Common myeloid progenitor, CD34-positive (primary cell): ENCODE measurements around the gene NOTUM.

ENCODE experiments used
- CTCF ChIA-PET: fragments of 350-600 bp; sonication (Branson Sonifier 250); formaldehyde crosslinking; loops from one replicate; lab custom pipeline; 2021; ENCODE audit warnings: antibody characterized with exemption; lab: Charles Lee
- POLR2A ChIA-PET: fragments of 350-600 bp; sonication (Branson Sonifier 250); formaldehyde crosslinking; loops from one replicate; lab custom pipeline; 2021; ENCODE audit warnings: antibody characterized with exemption; lab: Charles Lee
- DNase-seq, 3 donors: peaks; one replicate each; pipeline versions ENCODE4 v3.0.0 to v3.0.0-alpha.2; 2013
- H3K27ac ChIP-seq, 2 experiments: 1 replicate in 1 of 2; 2 replicates in 1 of 2; pipeline ENCODE4 v1.7.0; 2013; ENCODE audit warnings: inconsistent platforms in 2 of 2, low read length in 2 of 2, mild to moderate bottlenecking in 2 of 2, low read depth in 1 of 2, moderate library complexity in 1 of 2; ENCODE audit not compliant: severe bottlenecking in 2 of 2, insufficient read depth in 1 of 2, poor library complexity in 1 of 2
- H3K27me3 ChIP-seq, 5 experiments: replicated peaks in 2 of 5; 1 replicate in 3 of 5; 2 replicates in 2 of 5; pipeline versions ENCODE4 v1.6.1 to v1.7.0; 2013; ENCODE audit warnings: low read length in 4 of 5, mild to moderate bottlenecking in 2 of 5, moderate library complexity in 2 of 5, inconsistent platforms in 1 of 5; ENCODE audit not compliant: insufficient read depth in 5 of 5, control insufficient read depth in 4 of 5
- H3K36me3 ChIP-seq, 4 experiments: 1 replicate in 2 of 4; 2 replicates in 2 of 4; pipeline versions ENCODE4 v1.6.1 to v1.7.0; 2013; ENCODE audit warnings: low read length in 3 of 4, control low read depth in 1 of 4, mild to moderate bottlenecking in 1 of 4; ENCODE audit not compliant: control insufficient read depth in 4 of 4, insufficient read depth in 4 of 4
- H3K4me1 ChIP-seq, 4 experiments: 1 replicate in 3 of 4; 2 replicates in 1 of 4; pipeline versions ENCODE4 v1.6.1 to v1.7.1; 2013; ENCODE audit warnings: low read length in 3 of 4, mild to moderate bottlenecking in 3 of 4, control low read depth in 1 of 4, inconsistent platforms in 1 of 4, moderate library complexity in 1 of 4; ENCODE audit not compliant: control insufficient read depth in 4 of 4, insufficient read depth in 4 of 4; ENCODE audit errors: control extremely low read depth in 1 of 4
- H3K4me3 ChIP-seq, 7 experiments: 1 replicate in 4 of 7; 2 replicates in 3 of 7; pipeline versions ENCODE4 v1.5.1 to v1.7.0; 2013; ENCODE audit warnings: mild to moderate bottlenecking in 7 of 7, low read length in 6 of 7, moderate library complexity in 6 of 7, inconsistent platforms in 2 of 7, low read depth in 2 of 7, control low read depth in 1 of 7; ENCODE audit not compliant: insufficient read depth in 4 of 7, control insufficient read depth in 1 of 7; ENCODE audit errors: extremely low read depth in 1 of 7
- H3K9me3 ChIP-seq, 5 experiments: 1 replicate in 4 of 5; 2 replicates in 1 of 5; pipeline versions ENCODE4 v1.6.1 to v1.7.1; 2013; ENCODE audit warnings: low read length in 4 of 5, mild to moderate bottlenecking in 2 of 5, inconsistent platforms in 1 of 5, low read depth in 1 of 5, moderate library complexity in 1 of 5; ENCODE audit not compliant: control insufficient read depth in 4 of 5, insufficient read depth in 2 of 5; ENCODE audit errors: control extremely low read depth in 1 of 5
- WGBS: methylation state at CpG from one replicate; pipeline ENCODE4 v1.1.5; 2013; ENCODE audit not compliant: insufficient coverage; 5-methylcytosine and 5-hydroxymethylcytosine counted together

NOTUM gene

GRCh38 chr17:82000803-82001570 lies 40.0 kb upstream of the NOTUM start:
- no peak overlapping the region for H3K4me3 ChIP-seq
- no peak overlapping the region for H3K27ac ChIP-seq
- no peaks in the 10 kb centered on the region for H3K9me3 ChIP-seq
- peaks cover 0 to 10% (median 3%) of the 10 kb centered on the region in 4 experiments for H3K36me3 ChIP-seq
- peaks cover 0 to 6% (median 0%) of the 10 kb centered on the region in 4 experiments for H3K4me1 ChIP-seq
- 97% methylated on average over 26 of the region's 32 CpGs for WGBS
- ChIA-PET CTCF (interaction anchor here (0.9 kb wide), 1 partner anchor 10 kb away, joined by 3 read pairs; no protein-coding TSS in a partner anchor), POLR2A (no interaction called here)
- no peak for DNase-seq
- no peaks in the 10 kb centered on the region for H3K27me3 ChIP-seq

GRCh38 chr17:81999976-82000802 lies 39.2 kb upstream of the NOTUM start:
- H3K4me1 ChIP-seq = peaks cover 0 to 4% (median 0%) of the 10 kb centered on the region in 4 experiments
- DNase-seq = no peak
- WGBS = 92% methylated on average over 32 of the region's 36 CpGs
- H3K4me3 ChIP-seq = no peak overlapping the region
- no peaks in the 10 kb centered on the region for H3K27me3 ChIP-seq
- POLR2A ChIA-PET = no interaction called here
- H3K27ac ChIP-seq = no peak overlapping the region
- H3K36me3 ChIP-seq = peaks cover 0 to 10% (median 3%) of the 10 kb centered on the region in 4 experiments
- CTCF ChIA-PET = no interaction called here
- no peaks in the 10 kb centered on the region for H3K9me3 ChIP-seq

GRCh38 chr17:81999587-81999975 lies 38.6 kb upstream of the NOTUM start:
- no peaks in the 10 kb centered on the region for H3K27me3 ChIP-seq
- no peak overlapping the region for H3K27ac ChIP-seq
- peaks cover 0 to 10% (median 3%) of the 10 kb centered on the region in 4 experiments for H3K36me3 ChIP-seq
- no peaks in the 10 kb centered on the region for H3K9me3 ChIP-seq
- 100% methylated on average over 2 of the region's 12 CpGs for WGBS
- ChIA-PET POLR2A (no interaction called here), CTCF (no interaction called here)
- H3K4me3 ChIP-seq = no peak overlapping the region
- no peak for DNase-seq
- no peaks in the 10 kb centered on the region for H3K4me1 ChIP-seq

GRCh38 chr17:81998691-81999438 lies 37.9 kb upstream of the NOTUM start:
- H3K4me3 ChIP-seq = no peak overlapping the region
- ChIA-PET POLR2A (interaction anchor here (0.6 kb wide), 1 partner anchor 921 kb away, joined by 5 read pairs; no protein-coding TSS in a partner anchor), CTCF (no interaction called here)
- no peak overlapping the region for H3K27ac ChIP-seq
- peaks cover 0 to 11% (median 3%) of the 10 kb centered on the region in 4 experiments for H3K36me3 ChIP-seq
- DNase-seq = no peak
- no peaks in the 10 kb centered on the region for H3K4me1 ChIP-seq
- H3K27me3 ChIP-seq = no peaks in the 10 kb centered on the region
- no peaks in the 10 kb centered on the region for H3K9me3 ChIP-seq
- 95% methylated on average over 7 of the region's 14 CpGs for WGBS

- H3K4me1 ChIP-seq = no peaks in the 10 kb centered on the region
- no peak for DNase-seq
- H3K9me3 ChIP-seq = no peaks in the 10 kb centered on the region
- H3K27ac ChIP-seq = no peak overlapping the region
- POLR2A ChIA-PET = interaction anchor here (0.6 kb wide), 1 partner anchor 921 kb away, joined by 5 read pairs; no protein-coding TSS in a partner anchor
- CTCF ChIA-PET = no interaction called here
- WGBS = 98% methylated on average over 5 of the region's 7 CpGs
- H3K36me3 ChIP-seq = peaks cover 0 to 14% (median 3%) of the 10 kb centered on the region in 4 experiments
- no peak overlapping the region for H3K4me3 ChIP-seq
- no peaks in the 10 kb centered on the region for H3K27me3 ChIP-seq
Measured at GRCh38 chr17:81998212-81998611, 37.2 kb upstream of the NOTUM start.

- H3K4me3 ChIP-seq = no peak overlapping the region
- H3K36me3 ChIP-seq = peaks cover 0 to 14% (median 3%) of the 10 kb centered on the region in 4 experiments
- H3K9me3 ChIP-seq = no peaks in the 10 kb centered on the region
- CTCF ChIA-PET = interaction anchor here (0.9 to 2.0 kb wide), 3 partner anchors 37 to 42 kb away, joined by 3 to 7 read pairs (median 4); partner anchors contain the start of gene DCXR
- H3K27me3 ChIP-seq = no peaks in the 10 kb centered on the region
- WGBS = 95% methylated on average over 28 of the region's 30 CpGs
- DNase-seq = no peak
- H3K4me1 ChIP-seq = peaks cover 0 to 1% (median 0%) of the 10 kb centered on the region in 4 experiments
- POLR2A ChIA-PET = interaction anchor here (0.6 kb wide), 1 partner anchor 12 kb away, joined by 3 read pairs; no protein-coding TSS in a partner anchor
- H3K27ac ChIP-seq = no peak overlapping the region
Measured at GRCh38 chr17:81996757-81997441, 35.9 kb upstream of the NOTUM start.
